Measurements from ENCODE around the gene TRAIP. TPM values are rescaled to one million over a fixed set of nuclear protein-coding genes. Genes with fewer than 3 reads are reported as not detected.

Gene TRAIP
- total RNA-seq, 4 donors from 2014 or later, result 2.1 to 8.3 (median 4.7) TPM

GRCh38 chr3:49799761-49800160 is 56.6 kb downstream of the TRAIP start, which contains the start of gene CDHR4:
Gene CDHR4, minus strand, starts transcription at chr3:49799873. Its CDS starts 61 bp downstream, at chr3:49799812.
- Histone ChIP-seq H3K27me3 (no peaks in the 10 kb centered on the region), H3K27ac (no peak within 1 kb of the TSS), H3K4me1 (peaks cover 0 to 16% (median 11%) of the 10 kb centered on the region in 4 donors), H3K36me3 (no peaks in the 10 kb centered on the region), H3K4me3 (no peak within 1 kb of the TSS), H3K9me3 (no peaks in the 10 kb centered on the region)
- no peak for TF ChIP-seq POLR2A (IDR thresholded peaks at IDR 0.05)
- TF ChIP-seq, protein P1, sequence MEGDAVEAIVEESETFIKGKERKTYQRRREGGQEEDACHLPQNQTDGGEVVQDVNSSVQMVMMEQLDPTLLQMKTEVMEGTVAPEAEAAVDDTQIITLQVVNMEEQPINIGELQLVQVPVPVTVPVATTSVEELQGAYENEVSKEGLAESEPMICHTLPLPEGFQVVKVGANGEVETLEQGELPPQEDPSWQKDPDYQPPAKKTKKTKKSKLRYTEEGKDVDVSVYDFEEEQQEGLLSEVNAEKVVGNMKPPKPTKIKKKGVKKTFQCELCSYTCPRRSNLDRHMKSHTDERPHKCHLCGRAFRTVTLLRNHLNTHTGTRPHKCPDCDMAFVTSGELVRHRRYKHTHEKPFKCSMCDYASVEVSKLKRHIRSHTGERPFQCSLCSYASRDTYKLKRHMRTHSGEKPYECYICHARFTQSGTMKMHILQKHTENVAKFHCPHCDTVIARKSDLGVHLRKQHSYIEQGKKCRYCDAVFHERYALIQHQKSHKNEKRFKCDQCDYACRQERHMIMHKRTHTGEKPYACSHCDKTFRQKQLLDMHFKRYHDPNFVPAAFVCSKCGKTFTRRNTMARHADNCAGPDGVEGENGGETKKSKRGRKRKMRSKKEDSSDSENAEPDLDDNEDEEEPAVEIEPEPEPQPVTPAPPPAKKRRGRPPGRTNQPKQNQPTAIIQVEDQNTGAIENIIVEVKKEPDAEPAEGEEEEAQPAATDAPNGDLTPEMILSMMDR (IDR thresholded peaks at IDR 0.05), result no peak
- no peak for DNase-seq

- no peak overlapping the region for H3K27ac ChIP-seq
- no peak for TF ChIP-seq POLR2A (IDR thresholded peaks at IDR 0.05)
- TF ChIP-seq, protein P1 (IDR thresholded peaks at IDR 0.05), result no peak
- peaks cover 0 to 9% (median 4%) of the 10 kb centered on the region in 4 donors for H3K4me1 ChIP-seq
- no peaks in the 10 kb centered on the region for H3K9me3 ChIP-seq
- DNase-seq, result no peak
- no peaks in the 10 kb centered on the region for H3K36me3 ChIP-seq
- no peaks in the 10 kb centered on the region for H3K27me3 ChIP-seq
- no peak overlapping the region for H3K4me3 ChIP-seq
Measured at GRCh38 chr3:49799105-49799504, 57.3 kb downstream of the TRAIP start.

DNA sequence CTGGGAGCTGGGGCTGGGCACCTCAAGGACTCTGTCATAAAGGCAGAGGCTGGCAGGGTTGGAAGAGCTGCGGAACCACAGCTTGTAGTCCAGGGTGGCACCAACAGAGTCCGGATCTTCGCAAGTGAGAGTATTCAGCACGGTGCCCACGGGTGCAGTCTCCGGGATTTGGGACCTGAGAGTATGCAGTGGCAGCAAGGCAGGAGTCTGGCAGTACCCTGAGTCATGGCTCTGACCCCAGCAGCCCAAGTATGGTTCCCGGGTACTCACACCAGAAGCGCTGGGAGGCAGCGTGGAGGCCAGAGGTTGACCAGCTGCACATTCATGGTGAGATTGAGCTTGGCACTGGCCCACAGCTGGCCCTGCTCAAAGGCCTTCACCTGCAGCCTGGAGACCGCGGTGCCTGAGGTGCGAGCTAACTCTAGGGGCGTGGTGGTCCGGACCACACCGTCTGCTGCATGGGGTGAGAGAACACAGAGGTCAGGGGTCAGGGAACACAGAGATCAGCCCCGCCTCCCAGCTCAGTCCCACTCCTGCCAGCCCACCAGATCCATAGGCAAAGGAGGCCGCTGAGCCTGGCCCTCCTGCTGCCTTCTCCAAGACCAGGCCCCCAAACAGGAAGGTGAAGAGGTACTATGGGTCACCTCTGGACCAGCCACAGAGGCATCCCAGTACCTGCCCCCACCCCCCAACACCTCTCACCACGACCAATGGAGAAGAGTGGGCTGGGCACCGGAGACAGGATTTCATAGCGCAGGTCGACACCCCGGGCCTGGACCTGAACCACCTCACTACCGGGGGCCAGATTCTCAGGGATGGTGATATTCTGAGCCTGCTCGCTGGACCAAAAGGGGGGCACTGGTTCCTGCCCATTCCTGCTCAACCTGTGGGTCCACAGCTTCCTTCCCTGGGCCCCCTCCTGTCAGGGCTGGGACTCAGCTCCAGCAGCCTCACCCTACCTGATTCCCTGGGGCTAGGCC is 61.1 kb downstream of the TRAIP start:
- H3K27me3 ChIP-seq, result no peaks in the 10 kb centered on the region
- DNase-seq, result no peak
- no peak overlapping the region for H3K27ac ChIP-seq
- H3K4me3 ChIP-seq, result no peak overlapping the region
- TF ChIP-seq POLR2A (IDR thresholded peaks at IDR 0.05), result no peak
- TF ChIP-seq, protein P1 (IDR thresholded peaks at IDR 0.05), result no peak
- H3K36me3 ChIP-seq, result no peaks in the 10 kb centered on the region
- H3K4me1 ChIP-seq, result no peaks in the 10 kb centered on the region
- H3K9me3 ChIP-seq, result no peaks in the 10 kb centered on the region

DNA sequence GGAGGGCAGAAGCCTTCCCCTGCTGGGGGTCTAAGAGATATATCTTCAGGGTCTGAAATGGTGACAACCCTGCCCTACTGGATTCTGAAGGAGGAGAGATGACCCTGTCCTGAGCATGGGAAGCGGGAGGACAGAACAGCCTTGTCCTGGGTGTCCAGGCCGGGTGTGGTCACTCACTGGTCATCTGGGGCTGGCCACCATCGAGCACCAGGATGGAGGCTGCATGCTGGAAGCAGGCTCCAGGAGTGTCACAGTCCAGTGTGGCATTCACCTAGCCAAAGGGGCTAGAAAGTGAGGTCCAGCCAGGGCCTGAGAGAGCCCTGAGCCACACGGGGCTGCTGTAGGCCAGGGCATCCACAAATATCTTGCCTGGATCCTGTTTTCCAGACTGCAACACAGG is 61.9 kb downstream of the TRAIP start:
- no peak overlapping the region for H3K27ac ChIP-seq
- TF ChIP-seq, protein P1 (IDR thresholded peaks at IDR 0.05), result no peak
- TF ChIP-seq POLR2A (IDR thresholded peaks at IDR 0.05), result no peak
- no peaks in the 10 kb centered on the region for H3K4me1 ChIP-seq
- H3K36me3 ChIP-seq, result no peaks in the 10 kb centered on the region
- no peaks in the 10 kb centered on the region for H3K9me3 ChIP-seq
- no peak for DNase-seq
- no peaks in the 10 kb centered on the region for H3K27me3 ChIP-seq
- no peak overlapping the region for H3K4me3 ChIP-seq

GRCh38 chr3:49793486-49794085 is 62.8 kb downstream of the TRAIP start:
- no peaks in the 10 kb centered on the region for H3K9me3 ChIP-seq
- H3K4me1 ChIP-seq, result no peaks in the 10 kb centered on the region
- no peaks in the 10 kb centered on the region for H3K36me3 ChIP-seq
- TF ChIP-seq POLR2A (IDR thresholded peaks at IDR 0.05), result no peak
- TF ChIP-seq, protein P1 (IDR thresholded peaks at IDR 0.05), result no peak
- no peak for DNase-seq
- no peak overlapping the region for H3K4me3 ChIP-seq
- H3K27ac ChIP-seq, result no peak overlapping the region
- no peaks in the 10 kb centered on the region for H3K27me3 ChIP-seq

Data from Peyer's patch (tissue), 4 donors.